GM12892 (cell line): ENCODE measurements around the gene OR8B12.

Source experiments
- POLR2A ChIP-seq: IDR thresholded peaks from 2 replicates; pipeline ENCODE4 v1.6.1; 2011; ENCODE audit warnings: low read depth, low read length, control low read depth
- POLR2AphosphoS5 ChIP-seq: IDR thresholded peaks from 2 replicates; pipeline ENCODE4 v1.6.1; 2011; ENCODE audit warnings: low read depth, low read length, control low read depth

DNA sequence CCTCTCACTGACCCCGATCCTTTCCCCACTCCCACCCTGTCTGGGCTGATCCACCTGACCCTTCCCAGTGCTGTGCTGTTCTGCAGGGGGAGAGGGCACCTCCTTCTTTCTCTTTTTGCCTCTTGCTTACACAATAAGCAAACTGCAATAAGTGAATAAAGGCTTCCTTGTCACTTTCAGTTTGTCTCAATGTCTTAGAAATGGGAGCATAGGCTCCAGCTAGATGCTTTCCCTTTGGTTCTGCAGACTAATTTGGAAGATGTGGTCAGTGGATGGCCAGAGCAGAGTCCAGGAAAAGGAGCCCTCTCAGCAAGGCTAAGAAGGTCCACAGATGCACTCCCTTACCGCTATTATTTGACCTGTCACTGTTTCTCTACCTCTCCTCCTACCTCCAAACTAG, 9.4 kb downstream of the OR8B12 start:
- TF ChIP-seq POLR2A (no peak), POLR2AphosphoS5 (no peak)
